Gastrocnemius medialis (tissue), 4 donors: ENCODE measurements around the gene TSHZ1. TPM values are rescaled to one million over a fixed set of nuclear protein-coding genes. Genes with fewer than 3 reads are reported as not detected.

Experiments
- ATAC-seq, 2 donors: fragments of 150-250 bp; one replicate each; pipeline ENCODE4 v1.9.1; 2016
- DNase-seq, 2 donors: peaks; one replicate each; pipeline ENCODE4 v3.0.0-alpha.2; 2019
- H3K27ac ChIP-seq, 4 donors: fragments of 200-600 bp; sonication (generic); 1 replicate in 1 of 4; 2 replicates in 3 of 4; pipeline ENCODE4 v1.5.1; 2016 to 2018; ENCODE audit warnings: mild to moderate bottlenecking in 2 of 4, moderate library complexity in 1 of 4
- H3K27me3 ChIP-seq, 3 donors: fragments of 200-600 bp; sonication (generic) in 2 of 3; 1 replicate in 1 of 3; 2 replicates in 2 of 3; pipeline versions ENCODE4 v1.5.1 to v1.6.0; 2016 to 2019; ENCODE audit warnings: mild to moderate bottlenecking in 1 of 3, moderate library complexity in 1 of 3
- H3K36me3 ChIP-seq, 2 donors: fragments of 200-600 bp; sonication (generic) in 1 of 2; one replicate each; pipeline ENCODE4 v1.5.1; 2017 to 2018
- H3K4me1 ChIP-seq, 2 donors: fragments of 200-600 bp; sonication (generic) in 1 of 2; one replicate each; pipeline ENCODE4 v1.5.1; 2016 to 2017; ENCODE audit warnings: mild to moderate bottlenecking in 2 of 2
- H3K4me3 ChIP-seq, 4 donors: fragments of 200-600 bp; sonication (generic) in 3 of 4; 1 replicate in 1 of 4; 2 replicates in 3 of 4; pipeline ENCODE4 v1.5.1; 2016 to 2019; ENCODE audit warnings: mild to moderate bottlenecking in 2 of 4
- H3K9me3 ChIP-seq, 3 donors: fragments of 200-600 bp; sonication (generic) in 2 of 3; 1 replicate in 1 of 3; 2 replicates in 2 of 3; pipeline ENCODE4 v1.5.1; 2016 to 2019
- POLR2A ChIP-seq, 2 donors: fragments of 450-650 bp; IDR thresholded peaks; one replicate each; pipeline ENCODE4 v1.6.1; 2017; ENCODE audit warnings: antibody characterized with exemption in 2 of 2, mild to moderate bottlenecking in 2 of 2, moderate library complexity in 2 of 2
- in situ Hi-C, 4 donors: fragments of 200-750 bp; cut with MboI; loops; one replicate each; pipeline versions ENCODE4 v1.15.0 to v1.8.0; 2017; ENCODE audit warnings: low sequenced_read_pairs in 4 of 4
- intact Hi-C: fragments of 100-400 bp; cut with DNase I; formaldehyde crosslinking; loops from one replicate; pipeline ENCODE4 v1.15.1; 2023; ENCODE audit warnings: low total_unique reads
- total RNA-seq, 4 donors: library from RNA; depleted of rRNA; stranded (reverse); fragments of >200 nt; gene quantifications; one replicate each; pipeline versions ENCODE4 v1.1.0 to v1.2.3, GENCODE V29; 2016
- TF ChIP-seq, protein P1 (sequence below), 5 experiments: fragments of 450-650 bp in 3 of 5; fragments of 200-600 bp in 2 of 5; sonication (generic) in 2 of 5; IDR thresholded peaks in 4 of 5; conservative IDR thresholded peaks in 1 of 5; 1 replicate in 4 of 5; 2 replicates in 1 of 5; pipeline ENCODE4 v1.5.1; 2016 to 2019; ENCODE audit warnings: antibody characterized with exemption in 5 of 5, mild to moderate bottlenecking in 3 of 5, moderate library complexity in 3 of 5

TSHZ1 gene
- total RNA-seq, 4 donors from 2014 or later = 5.9 to 7.9 (median 7.6) TPM

DNA sequence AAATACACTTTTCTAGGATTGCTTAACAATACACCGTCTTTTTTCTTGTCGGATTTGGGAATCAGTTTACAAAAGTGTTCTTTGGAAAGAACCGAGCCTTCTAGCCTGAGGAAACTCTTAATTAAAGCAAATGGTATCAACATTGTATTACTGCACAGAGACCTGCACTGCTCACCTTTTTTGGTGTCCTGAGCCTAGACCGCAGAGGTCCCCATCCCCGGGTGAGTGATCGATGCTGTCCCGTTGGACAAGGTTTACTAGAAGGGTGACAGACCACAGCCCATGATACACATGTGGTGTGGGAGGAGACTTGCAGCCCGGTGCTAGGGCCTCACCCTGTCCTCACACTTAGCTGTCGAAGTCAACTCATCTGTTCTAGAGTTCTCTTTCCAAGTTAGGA lies 55.3 kb downstream of the TSHZ1 start:
- Histone ChIP-seq H3K9me3 (no peaks in the 10 kb centered on the region), H3K27ac (no peak overlapping the region), H3K27me3 (no peaks in the 10 kb centered on the region), H3K36me3 (no peaks in the 10 kb centered on the region), H3K4me1 (peaks cover 24 to 29% of the 10 kb centered on the region in 2 donors), H3K4me3 (no peak overlapping the region)
- TF ChIP-seq, protein P1, sequence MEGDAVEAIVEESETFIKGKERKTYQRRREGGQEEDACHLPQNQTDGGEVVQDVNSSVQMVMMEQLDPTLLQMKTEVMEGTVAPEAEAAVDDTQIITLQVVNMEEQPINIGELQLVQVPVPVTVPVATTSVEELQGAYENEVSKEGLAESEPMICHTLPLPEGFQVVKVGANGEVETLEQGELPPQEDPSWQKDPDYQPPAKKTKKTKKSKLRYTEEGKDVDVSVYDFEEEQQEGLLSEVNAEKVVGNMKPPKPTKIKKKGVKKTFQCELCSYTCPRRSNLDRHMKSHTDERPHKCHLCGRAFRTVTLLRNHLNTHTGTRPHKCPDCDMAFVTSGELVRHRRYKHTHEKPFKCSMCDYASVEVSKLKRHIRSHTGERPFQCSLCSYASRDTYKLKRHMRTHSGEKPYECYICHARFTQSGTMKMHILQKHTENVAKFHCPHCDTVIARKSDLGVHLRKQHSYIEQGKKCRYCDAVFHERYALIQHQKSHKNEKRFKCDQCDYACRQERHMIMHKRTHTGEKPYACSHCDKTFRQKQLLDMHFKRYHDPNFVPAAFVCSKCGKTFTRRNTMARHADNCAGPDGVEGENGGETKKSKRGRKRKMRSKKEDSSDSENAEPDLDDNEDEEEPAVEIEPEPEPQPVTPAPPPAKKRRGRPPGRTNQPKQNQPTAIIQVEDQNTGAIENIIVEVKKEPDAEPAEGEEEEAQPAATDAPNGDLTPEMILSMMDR (IDR thresholded peaks at IDR 0.05 in 4 of 5, conservative IDR thresholded peaks at IDR 0.05 in 1 of 5) = no peak
- no peak for TF ChIP-seq POLR2A (IDR thresholded peaks at IDR 0.05)
- in situ Hi-C loops = no loop called here
- ATAC-seq = no peak
- intact Hi-C loops = no loop called here
- no peak for DNase-seq

GRCh38 chr18:75267643-75268363 lies 57.2 kb downstream of the TSHZ1 start:
- H3K36me3 ChIP-seq = no peaks in the 10 kb centered on the region
- TF ChIP-seq, protein P1 (IDR thresholded peaks at IDR 0.05 in 4 of 5, conservative IDR thresholded peaks at IDR 0.05 in 1 of 5) = no peak
- TF ChIP-seq POLR2A (IDR thresholded peaks at IDR 0.05) = no peak
- DNase-seq (no peak), ATAC-seq (no peak)
- H3K27ac ChIP-seq = no peak overlapping the region
- H3K9me3 ChIP-seq = no peaks in the 10 kb centered on the region
- no peaks in the 10 kb centered on the region for H3K27me3 ChIP-seq
- in situ Hi-C loops = no loop called here
- peaks cover 24 to 35% of the 10 kb centered on the region in 2 donors for H3K4me1 ChIP-seq
- H3K4me3 ChIP-seq = no peak overlapping the region
- intact Hi-C loops = no loop called here

DNA sequence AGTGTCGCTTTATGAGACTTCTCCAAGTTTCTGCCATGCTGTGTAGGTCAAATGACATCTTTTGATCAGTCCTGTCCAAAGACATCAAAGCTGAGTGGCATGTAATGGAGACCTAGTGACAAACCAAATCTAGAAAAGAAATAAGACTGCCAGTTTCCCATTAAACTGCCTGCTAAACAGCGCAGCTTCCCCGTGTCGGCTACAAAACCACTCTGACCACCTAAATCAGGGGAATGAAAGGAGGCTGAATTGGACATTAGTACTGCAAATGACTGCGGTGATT lies 57.7 kb downstream of the TSHZ1 start:
- DNase-seq (no peak), ATAC-seq (no peak)
- Histone ChIP-seq H3K27me3 (no peaks in the 10 kb centered on the region), H3K4me1 (peaks cover 24 to 38% of the 10 kb centered on the region in 2 donors), H3K27ac (no peak overlapping the region), H3K36me3 (no peaks in the 10 kb centered on the region), H3K4me3 (no peak overlapping the region), H3K9me3 (no peaks in the 10 kb centered on the region)
- intact Hi-C loops (no loop called here), in situ Hi-C loops (no loop called here)
- TF ChIP-seq, protein P1 (IDR thresholded peaks at IDR 0.05 in 4 of 5, conservative IDR thresholded peaks at IDR 0.05 in 1 of 5) = no peak
- no peak for TF ChIP-seq POLR2A (IDR thresholded peaks at IDR 0.05)

DNA sequence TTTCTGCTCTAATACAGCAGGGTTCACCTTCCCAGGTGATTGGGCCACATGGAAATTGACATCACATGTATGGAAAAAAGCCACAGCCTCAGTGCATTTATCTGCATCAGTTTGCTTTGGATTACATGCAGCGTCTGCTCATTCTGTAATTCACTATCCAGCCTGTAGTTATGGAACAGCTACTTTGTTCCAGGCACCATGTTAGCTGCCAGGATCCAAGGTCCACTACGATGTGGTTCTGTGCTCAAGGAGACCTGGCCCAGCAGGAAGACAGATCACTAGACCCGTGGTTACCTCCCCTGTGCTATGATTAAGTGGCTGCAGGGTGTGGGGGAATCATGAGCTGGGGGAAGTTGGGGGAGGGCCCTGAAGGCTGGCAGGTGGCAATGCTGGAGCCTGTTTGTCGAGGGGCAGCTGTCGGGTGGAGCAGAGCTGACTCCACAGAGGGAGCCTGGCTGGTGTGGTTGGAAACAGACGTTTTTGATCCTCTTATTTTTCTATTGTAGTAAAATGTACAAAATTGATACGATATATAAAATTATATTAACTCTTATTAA lies 58.6 kb downstream of the TSHZ1 start:
- TF ChIP-seq, protein P1 (IDR thresholded peaks at IDR 0.05 in 4 of 5, conservative IDR thresholded peaks at IDR 0.05 in 1 of 5) = no peak
- TF ChIP-seq POLR2A (IDR thresholded peaks at IDR 0.05) = no peak
- Histone ChIP-seq H3K4me1 (peaks cover 24 to 38% of the 10 kb centered on the region in 2 donors), H3K27ac (no peak overlapping the region), H3K4me3 (no peak overlapping the region), H3K9me3 (no peaks in the 10 kb centered on the region), H3K27me3 (no peaks in the 10 kb centered on the region), H3K36me3 (no peaks in the 10 kb centered on the region)
- intact Hi-C loops (no loop called here), in situ Hi-C loops (no loop called here)
- no peak for ATAC-seq
- no peak for DNase-seq
